Skeletal muscle cell (primary cell): ENCODE results near the gene INPP5E.

Experiments used
- DNase-seq: peaks from one replicate; pipeline ENCODE4 v3.0.0-alpha.2; 2010; ENCODE audit warnings: low read depth
- H3K4me3 ChIP-seq: 2 replicates; pipeline ENCODE4 v1.5.1; 2011; ENCODE audit warnings: low read depth, mild to moderate bottlenecking, control low read depth, low read length, moderate library complexity

INPP5E gene

DNA sequence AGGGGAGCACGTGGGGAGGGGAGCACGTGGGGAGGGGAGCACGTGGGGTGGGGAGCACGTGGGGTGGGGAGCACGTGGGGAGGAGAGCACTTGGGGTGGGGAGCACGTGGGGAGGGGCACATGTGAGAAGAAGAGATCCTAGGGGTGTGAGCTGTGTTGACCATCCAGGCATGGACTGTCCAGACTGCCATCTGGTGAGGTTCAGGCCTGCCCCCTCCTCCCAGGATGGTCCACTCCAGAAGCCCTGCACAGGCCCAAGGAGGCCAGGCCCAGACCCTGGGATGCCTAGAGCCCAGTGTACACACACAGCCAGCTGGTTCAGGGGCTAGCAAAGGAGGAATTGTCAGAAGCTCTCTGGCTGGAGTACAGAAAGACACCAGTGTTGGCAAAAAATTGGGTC lies 42.0 kb downstream of the INPP5E start:
- no peak for DNase-seq
- H3K4me3 ChIP-seq, result no peak overlapping the region

DNA sequence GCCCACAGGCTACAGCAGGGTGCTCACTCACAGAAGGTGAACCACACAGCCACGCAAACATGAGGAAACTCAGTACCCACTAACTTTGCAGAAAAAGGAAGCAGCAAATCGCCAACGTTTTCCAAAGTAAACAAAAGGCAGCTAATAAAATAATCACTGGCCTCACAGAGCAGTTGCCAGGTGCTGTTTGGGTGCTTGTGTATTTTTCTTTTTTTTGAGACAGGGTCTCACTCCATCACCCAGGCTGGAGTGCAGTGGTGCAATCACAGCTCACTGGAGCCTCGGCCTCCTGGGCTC lies 43.5 kb downstream of the INPP5E start:
- H3K4me3 ChIP-seq, result no peak overlapping the region
- DNase-seq, result no peak

DNA sequence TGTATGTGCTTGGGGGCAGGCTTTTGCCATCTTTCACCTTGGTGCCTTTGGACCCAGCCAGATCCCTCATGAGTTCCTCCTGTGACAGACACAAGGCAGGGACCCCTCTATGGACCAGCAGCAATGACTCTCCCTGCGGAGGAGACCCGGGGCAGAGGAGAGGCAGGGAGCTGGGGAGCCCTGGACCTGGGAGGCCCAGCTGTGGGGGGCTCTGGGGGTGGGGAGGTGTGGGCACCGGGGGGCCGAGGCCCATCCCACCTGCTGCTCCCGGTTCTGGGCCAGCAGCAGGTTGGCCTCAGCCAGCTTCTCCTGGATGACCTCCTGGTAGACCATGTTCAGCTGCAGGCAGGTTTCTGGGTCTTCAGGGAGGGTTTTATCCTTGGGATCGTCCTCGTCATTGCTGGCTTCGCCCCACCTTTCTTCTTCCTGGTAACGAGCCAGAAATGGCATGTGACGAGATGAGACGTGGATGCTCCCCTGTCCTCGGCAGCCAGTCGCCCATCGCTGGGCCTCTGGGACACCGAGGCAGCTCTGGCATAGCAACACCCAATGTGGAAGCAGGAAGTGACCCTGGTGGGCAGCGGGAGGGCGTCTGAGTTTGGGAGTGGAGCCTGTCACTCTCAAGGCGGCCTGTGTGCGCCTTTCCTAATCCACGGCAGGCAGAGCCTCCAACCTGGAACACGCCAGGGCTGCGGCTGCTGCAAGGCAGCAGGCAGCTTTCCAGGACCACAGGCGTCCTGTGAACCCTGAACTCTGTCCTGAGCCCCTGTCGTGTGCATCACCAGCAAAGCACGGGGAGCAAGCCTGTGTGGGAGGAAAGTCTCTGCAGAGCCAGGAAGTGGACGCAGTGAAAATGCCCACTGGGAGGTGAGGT lies 44.1 kb downstream of the INPP5E start:
- no peak for DNase-seq

DNA sequence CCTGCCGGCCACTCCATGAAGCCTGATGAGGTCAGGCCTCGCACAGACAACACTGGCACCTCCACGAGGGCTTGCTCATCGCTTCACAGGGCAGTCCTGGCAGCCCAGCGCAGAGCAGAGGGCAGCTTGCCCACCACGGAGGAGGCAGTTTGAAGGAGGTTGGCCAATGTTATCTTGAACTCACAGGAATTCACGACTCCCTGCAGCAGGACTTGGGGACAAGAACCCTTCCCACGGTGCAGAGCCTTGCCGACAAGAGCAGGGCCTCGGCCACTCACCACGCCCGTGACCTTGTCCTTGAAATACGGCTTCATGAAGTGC lies 44.7 kb downstream of the INPP5E start:
- no peak for DNase-seq
- no peak overlapping the region for H3K4me3 ChIP-seq

More for the DNA sequence above, 44.1 kb downstream of the INPP5E start:
- no peak overlapping the region for H3K4me3 ChIP-seq

DNA sequence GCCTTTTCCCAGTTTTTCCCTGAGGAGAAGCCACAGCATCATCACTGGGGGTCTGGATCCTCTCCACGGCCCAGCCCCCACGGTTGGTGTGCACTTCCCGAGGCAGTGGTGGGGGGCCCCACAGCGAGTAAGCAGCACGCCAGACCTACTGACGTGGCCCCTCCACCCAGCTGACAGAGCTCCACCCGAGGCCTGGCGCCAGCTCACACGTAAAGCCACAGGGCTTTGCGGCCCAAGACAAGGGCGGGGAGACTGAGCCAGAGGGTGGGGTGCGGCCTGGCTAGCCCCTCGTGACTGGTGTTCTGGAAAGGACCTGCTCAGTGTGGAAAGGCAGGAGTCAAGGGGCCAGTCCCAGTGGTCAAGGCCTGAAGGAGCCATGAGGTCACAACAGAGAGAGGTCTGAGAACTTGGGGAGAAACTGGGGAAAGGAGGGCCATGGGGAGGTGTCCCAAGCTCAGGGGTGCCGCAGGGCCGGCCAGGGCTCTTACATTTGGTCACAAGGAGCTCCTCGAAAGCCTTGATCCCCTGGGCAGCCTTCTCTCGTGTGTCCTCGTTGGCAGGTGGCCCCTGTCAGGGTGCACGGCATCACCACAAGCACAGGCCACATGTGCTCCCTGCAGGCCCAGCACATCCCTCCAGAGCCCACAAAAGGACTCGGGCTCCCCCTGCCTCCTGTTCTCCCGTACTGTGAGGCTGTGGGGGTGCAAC lies 45.2 kb downstream of the INPP5E start:
- no peak for DNase-seq
- no peak overlapping the region for H3K4me3 ChIP-seq

DNA sequence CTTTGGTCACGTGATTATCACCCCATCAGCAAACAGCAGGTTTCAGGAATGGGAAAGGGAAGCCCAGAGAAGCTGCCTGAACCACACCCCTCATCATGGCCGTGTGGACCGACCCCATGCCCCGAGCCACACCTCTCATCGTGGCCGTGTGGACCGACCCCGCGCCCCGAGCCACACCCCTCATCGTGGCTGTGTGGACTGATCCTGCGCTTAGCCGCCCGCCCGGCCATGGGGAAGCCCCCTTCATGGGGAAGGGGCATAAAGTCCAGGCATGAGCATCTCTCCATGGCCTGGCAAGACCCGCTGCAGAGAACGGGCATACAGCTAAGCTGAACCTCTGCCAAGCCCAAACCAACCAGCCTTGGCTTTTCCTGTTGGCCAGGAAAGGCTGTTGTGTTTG lies 46.1 kb downstream of the INPP5E start:
- no peak for DNase-seq
- no peak overlapping the region for H3K4me3 ChIP-seq

DNA sequence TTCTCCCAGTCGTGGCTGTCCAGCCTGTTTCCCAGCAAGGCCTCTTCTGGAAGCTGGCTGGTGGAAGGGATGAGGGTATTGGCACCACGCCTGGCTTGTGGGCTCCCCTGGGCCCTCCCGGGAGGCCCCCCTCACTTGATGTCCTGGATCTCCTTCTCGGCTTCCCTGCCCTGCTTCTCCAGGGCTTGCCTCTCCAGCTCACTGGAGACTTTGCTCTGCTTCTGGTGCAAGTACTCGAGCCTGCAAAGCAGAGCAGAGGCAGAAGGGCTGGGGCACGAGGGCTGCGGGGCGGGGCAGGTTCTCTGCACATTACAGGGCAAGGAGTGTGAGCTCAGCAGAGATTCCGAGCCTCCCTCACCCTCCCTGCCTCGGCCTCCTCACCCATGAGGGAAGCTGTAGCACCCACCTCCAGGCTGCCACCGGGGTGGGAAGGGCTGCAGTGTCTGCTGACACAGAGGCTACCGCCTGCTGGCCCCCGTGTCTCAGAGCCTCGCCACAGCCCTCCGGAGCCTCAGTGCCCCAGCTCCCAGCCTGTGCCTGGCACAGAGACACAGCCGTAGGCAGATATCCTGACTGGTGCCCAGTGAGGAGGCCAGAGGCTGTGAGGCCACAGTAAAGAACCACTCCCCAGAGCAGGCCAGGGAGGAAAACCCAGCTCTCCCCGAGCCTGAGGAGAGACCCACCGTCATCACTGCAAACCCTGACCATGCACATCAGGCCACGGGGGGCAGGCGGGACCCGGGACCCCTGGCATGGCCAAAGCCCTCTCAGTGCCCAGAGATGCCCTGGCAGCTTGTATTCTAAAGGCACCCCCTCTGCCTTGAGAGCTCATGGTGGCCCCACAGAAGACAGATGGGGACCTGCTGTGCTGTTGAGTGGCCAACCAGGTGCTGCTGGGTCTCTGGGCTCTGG lies 46.9 kb downstream of the INPP5E start:
- H3K4me3 ChIP-seq, result no peak overlapping the region
- DNase-seq, result peak; percentile 16

DNA sequence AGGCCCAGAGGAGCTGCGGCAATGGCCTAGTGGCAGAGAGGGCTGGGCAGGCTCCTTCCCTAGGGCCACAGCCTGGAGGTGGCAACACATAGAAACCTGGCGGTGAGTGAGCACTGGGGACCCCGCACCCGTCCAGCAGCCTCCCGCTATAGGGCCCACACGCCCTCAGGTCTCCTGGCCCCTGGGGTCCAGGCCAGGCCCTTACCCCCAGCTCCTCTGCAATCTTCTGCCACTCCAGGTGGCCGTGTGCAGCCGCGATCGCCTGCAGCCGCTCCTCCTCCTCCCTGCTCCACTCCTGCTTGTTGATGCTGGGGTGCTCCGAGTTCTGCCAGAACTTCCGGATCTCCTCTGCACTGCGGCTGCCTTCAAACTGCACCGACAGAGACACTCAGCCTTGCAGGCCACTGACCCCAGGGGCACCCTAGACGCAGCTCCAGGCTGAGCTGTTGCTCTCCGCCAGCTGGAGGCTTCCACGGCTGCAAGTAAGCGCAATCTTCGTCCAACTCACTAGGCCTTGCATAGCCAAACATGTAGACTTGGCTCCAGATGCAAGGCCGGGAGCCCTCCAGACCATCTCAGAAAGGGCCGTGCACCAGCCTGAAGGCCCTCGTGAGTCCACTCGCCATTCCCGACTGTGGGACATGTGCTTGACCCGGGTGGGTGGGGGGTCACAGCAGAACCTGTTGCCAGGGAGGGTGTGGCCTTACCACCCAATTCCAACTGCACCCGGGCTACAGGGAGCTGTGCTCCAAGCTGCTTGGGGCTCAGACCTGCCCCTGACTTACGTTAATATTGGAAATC lies 47.7 kb downstream of the INPP5E start:
- no peak overlapping the region for H3K4me3 ChIP-seq
- DNase-seq, result no peak

DNA sequence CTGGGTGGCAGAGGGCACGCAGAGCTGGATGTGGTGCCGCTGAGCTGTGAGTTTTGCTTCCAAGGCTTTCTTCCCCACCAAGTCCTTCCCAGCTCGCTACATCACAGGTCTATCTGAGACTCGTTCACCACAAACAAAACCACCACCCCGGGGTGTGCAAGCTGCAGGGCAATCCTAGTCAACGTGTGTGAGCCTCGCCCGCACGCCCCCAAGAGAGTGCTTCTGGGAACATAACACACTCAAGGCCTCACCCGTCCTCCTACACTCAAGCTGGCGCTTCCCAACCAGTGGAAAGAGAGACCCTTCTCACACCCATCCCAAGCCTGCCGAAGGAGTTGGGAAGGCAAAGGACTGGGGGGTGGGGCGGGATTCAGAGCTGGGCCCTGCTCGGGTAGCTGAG lies 50.2 kb downstream of the INPP5E start:
- no peak for DNase-seq
- H3K4me3 ChIP-seq, result no peak overlapping the region

DNA sequence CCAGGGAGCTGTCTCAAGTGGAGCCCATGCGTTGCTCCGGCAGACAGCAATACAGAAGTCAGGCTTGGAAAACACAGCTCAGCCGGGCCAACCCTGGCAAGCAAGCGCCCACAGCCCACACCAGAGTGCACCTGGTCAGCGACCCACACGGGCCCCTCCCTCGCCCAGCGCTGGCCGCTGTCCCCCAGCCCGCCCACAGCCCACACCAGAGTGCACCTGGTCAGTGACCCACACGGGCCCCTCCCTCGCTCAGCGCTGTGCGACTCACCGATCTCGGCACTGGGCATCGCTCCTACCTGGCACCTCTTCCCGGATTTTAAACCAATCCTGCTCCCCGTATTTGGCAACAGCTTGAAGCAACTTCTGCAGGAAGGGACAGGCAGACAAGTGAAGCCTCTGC lies 52.4 kb downstream of the INPP5E start:
- no peak for DNase-seq
- no peak overlapping the region for H3K4me3 ChIP-seq

DNA sequence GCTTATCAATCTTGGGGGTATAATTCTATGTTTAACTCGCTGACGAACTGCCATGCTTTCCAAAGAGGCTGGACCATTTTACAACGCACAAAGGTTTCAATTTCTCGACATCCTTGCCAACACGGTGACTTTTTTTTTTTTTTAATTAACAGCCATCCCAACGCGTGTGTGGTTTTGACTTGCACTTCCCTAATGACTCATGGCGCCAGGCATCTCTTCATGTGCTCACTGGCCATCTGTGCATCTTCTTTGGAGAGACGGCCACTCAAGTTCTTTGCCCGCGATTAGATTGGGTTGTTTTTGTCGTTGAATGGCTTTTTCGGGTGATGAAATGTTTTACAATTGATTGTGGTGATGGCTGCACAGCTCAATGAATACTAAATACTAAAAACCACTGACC lies 53.6 kb downstream of the INPP5E start:
- H3K4me3 ChIP-seq, result no peak overlapping the region
- no peak for DNase-seq

DNA sequence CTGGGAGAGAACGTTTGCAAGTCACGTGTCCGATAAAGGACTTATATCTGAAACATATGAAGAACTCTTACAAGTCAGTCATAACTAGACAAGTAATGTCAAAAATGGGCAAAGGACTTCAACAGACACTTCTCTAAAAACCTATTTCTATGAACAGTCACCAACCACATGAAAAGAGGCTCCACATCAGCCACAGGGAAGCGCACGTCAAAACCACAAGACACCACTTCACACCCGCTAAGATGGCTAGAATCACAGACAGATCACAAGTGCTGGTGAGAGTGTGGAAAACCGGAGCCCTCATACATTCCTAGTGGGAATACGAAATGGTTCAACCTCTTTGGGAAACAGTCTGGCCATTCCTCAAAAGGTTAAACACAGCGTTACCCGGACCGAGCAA lies 54.6 kb downstream of the INPP5E start:
- DNase-seq, result no peak
- H3K4me3 ChIP-seq, result no peak overlapping the region

DNA sequence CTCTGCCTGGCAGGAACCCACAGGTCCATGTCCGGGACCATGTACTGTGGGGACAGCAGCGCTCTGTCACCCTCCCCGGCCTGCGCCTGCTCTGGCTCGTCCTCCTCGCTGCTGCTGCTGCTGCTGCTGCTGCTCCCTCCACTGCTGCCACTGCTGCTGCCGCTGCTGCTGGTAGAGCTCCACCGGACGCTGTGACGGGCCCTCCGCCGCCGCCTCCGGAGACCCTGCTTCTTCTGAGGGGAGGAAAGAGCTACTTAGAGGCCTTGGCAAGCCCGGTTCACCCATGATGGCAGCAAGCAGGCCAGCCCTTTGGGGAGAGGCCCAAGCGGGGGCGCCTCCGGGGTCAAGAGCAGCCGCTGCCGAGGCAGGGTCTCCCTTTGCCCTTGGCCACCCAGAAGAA lies 56.2 kb downstream of the INPP5E start:
- DNase-seq, result no peak
- no peak overlapping the region for H3K4me3 ChIP-seq

DNA sequence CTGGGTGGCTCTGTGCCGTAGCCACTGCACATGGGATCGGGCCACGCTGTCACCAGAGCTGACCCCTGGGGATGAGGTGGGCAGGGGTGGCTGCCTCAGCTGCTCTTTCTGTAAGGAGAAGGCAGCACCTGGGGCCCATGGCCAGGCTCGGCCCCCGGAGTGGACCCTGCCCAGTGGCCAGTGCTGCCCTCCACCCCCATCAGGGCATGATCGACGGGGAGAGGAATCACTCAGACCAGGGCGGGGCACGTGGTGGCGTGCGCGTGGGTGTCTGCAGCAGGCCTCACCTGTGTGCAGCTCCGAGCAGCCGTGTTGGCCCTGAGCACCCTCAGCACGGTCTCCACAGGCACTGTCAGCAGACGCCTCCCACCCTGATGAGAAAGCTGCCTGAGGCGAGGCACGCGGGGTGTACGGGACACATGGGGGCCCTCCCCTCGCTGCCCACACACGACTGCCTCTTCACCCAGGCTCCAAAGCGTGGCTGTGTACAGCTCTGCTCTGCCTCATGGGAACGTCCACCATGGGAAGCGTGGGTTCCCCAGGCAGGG lies 57.6 kb downstream of the INPP5E start:
- H3K4me3 ChIP-seq, result no peak overlapping the region
- no peak for DNase-seq

DNA sequence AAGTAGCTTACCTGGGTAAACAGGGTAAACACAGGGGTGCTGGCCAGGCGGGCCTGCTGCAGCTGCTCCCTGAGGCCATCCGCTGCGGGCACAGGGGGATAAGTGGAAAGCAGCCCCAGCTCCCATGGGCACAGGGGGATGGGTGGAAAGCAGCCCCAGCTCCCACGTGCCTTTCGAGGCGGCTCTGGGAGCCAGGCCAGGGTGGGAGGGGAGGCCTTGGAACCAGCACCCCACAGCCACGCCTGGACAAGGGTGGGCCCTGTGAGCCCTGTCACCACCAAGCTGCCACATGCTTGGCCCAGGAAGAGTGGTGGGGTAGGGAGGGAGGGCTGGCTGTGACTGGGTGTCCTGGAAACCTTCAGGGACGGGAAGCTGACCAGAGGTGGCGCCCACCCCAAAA lies 58.3 kb downstream of the INPP5E start:
- DNase-seq, result no peak
- H3K4me3 ChIP-seq, result no peak overlapping the region

DNA sequence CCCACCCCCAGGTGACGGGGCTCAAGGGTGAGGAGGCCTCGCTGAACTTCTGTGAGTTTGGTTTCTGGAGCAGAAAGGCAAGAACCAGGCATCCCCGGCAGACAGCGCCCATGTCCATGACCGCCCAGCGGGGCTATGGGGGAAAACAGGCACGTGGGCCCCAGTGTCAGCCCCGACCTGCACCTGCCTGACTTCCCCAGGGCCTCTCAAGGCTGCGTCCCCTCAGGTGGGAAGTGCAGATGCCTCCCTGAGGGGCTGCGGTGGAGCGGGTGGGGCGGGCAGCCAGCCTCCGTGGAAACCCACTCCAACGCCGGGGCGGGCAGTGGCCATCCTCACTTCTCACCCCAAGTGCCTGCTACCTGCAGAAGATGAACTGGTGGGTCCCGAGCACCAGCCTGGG lies 59.3 kb downstream of the INPP5E start:
- no peak for DNase-seq

DNA sequence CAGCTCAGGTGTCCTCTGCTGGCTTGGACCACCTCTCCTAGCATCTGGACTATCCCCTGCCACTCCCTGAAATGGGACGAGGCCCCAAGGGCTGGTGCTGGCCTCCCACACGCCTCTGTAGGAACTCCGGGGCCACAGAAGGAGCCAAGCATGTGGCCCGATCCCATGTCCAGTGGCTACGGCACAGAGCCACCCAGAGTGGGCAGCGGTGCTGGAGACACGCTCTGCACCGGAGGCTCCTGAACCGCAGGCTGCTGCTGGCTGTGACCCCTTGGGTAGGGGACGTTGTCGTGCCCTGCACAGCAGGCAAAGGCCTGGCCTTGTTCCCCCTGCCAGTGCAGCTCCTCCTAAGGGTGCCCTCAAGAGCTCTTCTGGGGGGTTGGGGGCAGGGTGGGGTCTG lies 59.8 kb downstream of the INPP5E start:
- H3K4me3 ChIP-seq, result no peak overlapping the region
- DNase-seq, result no peak

More for the DNA sequence above, 59.3 kb downstream of the INPP5E start:
- H3K4me3 ChIP-seq, result no peak overlapping the region

DNA sequence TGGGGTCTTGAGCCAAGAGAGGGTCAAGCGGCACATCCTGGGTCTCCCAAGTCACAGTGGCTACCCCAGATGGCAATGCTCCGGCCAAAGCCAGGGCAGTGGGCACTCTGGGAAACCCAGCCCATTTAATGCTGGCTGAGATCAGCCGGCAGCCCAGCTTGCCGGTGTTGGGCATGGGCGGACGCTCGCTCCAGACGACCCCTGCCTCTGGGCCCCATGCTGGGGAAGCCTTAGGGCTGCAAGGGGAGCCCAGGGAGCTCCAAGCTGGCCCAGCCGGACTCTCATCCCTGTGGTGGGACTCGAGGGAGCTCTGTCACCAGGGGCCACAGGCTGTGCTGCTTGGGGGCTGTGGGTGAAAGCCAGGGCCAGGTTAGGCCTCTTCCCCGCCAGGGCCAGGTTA lies 60.2 kb downstream of the INPP5E start:
- H3K4me3 ChIP-seq, result no peak overlapping the region
- no peak for DNase-seq

DNA sequence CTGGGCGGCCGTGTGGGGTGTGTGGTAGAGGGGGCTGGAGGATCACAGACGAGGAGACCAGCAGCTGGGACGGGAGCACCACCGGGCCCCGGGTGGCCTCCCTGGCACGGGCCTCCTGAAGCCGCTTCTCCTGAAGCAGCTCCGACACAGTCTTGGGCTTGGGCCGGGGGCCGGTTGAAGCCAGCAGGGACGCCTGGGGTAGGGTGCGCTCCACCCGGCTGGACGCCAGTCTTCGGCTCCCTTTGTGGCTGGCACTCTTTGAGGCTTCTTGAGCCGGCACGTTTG lies 60.7 kb downstream of the INPP5E start:
- DNase-seq, result no peak
- no peak overlapping the region for H3K4me3 ChIP-seq
